HG02571 (cell line): Measurements from ENCODE around the gene ZSCAN12.
A peak's percentile ranks its signal among the peaks of the same experiment; 100 is the strongest.

Source experiments
- ATAC-seq: cut with Tn5 transposase; IDR thresholded peaks from one replicate; pipeline ENCODE4 v1.9.1; 2021; ENCODE audit warnings: mild to moderate bottlenecking, moderate library complexity; ENCODE audit not compliant: unreplicated experiment

The ZSCAN12 gene

GRCh38 chr6:28354688-28355554 lies 44.6 kb downstream of the ZSCAN12 start:
- ATAC-seq = no peak

DNA sequence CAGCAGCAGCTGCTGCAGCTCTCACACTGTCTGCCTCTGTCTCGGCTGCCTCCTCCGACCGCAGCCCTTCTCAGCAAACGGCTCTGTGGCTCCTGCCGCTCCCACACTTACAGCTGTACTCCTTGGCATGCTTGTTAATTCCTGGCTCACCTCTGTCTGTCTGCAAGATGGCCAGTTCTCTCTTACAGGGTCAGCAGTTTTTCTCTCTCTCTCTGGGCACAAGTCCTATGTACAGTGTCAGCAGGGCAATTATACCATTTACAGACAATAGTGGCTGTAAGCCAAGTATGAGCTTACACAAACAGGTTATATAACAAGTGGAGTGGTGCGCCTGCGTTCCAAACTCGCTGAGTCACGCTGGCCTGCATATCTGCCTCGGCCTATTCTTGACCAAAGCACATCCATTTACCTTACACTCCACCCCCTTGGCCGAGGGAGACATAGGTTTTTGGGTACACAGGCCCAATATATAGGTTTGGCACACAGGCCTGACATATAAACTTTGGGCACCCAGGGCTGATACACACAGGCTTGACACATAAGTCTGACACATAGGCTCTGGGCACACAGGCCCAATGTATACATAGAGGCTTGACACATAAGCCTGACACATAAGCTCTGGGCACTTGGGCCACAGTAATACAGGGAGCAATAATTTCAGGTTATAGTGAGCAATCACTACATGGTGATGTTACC lies 45.4 kb downstream of the ZSCAN12 start:
- ATAC-seq = no peak

DNA sequence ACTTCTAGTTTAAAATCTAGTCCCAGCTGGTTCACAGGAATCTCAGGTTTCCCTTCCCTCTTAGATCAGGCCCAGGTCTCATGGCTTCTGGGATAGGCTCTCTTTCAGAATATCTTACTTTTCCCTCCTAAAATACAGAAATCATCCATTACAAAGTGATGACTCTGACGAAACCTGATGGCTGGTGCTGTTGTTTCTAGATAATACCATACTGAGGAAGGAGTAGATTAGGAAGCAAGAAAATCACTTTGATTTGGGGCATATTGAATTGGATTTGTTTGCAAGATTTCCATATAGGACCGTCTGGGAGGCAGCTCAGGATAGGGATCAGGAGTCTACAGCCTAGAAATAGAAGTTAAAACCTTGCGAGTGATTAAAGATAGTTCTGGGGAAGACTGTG lies 46.2 kb downstream of the ZSCAN12 start:
- ATAC-seq = no peak

- no peak for ATAC-seq
Measured at GRCh38 chr6:28351493-28351925, 48.0 kb downstream of the ZSCAN12 start.

GRCh38 chr6:28351087-28351486 lies 48.5 kb downstream of the ZSCAN12 start:
- no peak for ATAC-seq

GRCh38 chr6:28349892-28350737 lies 49.4 kb downstream of the ZSCAN12 start, which contains the start of gene ZKSCAN3:
TSS of gene ZKSCAN3 (plus strand) at chr6:28349947. CDS start at chr6:28359587, 9,640 bp downstream.
- peak; percentile 100 for ATAC-seq

DNA sequence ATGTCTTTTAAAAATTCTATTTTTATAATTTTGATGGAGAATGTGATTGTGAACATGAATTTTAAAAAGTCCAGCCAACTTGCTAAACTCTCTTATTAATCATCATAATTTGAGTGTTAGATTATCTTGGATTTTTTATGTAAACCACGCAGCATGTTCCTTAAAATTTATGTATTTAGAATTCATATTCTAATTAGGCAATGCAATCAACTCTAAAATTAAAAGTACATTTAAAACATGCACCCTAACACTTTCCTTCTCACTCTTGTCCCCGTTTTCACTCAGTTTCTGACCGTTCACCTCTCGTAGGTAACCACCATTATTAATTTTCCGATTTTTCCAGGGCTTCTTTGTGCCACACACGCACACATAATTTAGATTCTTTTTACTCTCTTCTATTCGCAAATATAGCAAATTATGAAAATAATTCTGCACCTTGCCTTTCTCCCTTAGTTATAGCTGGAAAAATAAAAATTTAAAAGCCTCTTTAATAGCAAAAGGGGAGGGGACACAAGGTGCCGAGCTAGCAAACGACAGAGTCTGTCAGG lies 50.1 kb downstream of the ZSCAN12 start:
- ATAC-seq = no peak

GRCh38 chr6:28347119-28347518 lies 52.4 kb downstream of the ZSCAN12 start:
- ATAC-seq = no peak

DNA sequence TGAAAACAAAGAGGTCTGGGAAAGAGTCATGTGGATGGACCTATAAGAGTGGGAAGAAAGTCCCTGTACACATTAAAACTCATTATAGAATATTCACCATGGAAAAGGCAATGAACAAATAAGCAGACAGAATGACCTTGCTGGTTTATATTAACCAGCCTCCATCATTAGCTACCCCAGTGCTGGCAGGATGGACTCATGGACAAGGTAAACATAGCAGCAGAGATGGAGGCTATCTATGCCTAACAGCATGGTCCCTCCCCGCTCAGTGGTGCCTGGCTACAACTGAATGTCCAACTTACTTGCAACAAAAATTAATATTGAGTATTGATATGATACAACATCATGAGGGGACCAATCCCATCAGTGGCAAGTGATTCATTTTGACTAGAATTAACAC lies 54.3 kb downstream of the ZSCAN12 start:
- no peak for ATAC-seq

DNA sequence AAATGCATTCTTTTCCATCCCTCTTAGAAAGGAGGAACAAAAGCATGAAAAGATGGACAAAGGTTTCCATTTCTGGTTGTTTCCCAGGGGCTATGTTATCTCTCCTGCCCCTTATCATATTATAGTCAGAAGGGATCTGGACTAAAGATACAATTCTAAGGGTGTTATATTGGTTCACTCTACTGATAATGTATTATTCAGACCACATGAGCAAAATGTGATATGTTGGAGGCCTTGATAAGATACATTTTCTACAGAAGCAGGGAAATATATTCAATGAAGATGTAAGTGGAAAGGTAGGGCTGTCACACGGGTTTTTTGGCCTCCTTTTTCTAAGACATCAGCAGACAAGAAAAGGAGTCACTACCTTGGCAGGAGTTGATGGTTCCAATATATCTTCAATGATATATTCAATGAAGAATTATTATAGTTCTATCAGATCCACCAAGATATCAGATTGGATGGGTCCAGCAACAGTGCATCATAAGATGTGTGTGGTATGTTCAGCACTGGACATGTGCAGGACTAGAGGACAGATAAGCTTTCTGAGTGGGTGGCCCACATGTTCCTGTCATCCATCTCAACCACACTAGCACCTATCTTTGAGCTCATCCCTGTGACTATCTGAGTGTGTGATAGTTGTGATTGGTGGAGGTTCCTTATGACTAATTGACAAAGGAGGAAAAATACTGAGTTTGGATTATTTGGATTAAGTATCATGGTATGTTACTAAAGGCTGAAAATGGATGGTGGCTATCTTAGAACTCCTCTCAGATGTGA lies 55.5 kb downstream of the ZSCAN12 start:
- no peak for ATAC-seq

GRCh38 chr6:28340310-28341095 lies 59.0 kb downstream of the ZSCAN12 start:
- ATAC-seq = no peak

DNA sequence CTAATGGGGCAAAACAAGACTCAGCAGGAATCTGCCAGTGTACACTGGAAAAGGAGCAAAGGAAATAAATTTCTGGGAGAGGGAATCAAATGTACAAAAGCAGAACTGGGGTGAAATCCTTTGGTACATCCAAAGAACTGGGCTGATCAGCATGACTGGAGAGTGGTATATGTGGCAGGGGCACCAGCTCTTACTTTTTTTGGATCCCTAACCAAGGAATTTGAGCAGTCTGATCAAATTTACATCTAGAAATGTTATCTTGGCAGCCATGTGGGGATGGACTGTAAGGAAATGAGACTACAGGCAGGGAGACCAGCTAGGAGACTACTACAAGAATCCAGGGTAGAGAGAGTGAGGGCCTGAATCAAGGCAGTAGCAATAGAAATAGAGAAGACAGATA lies 62.4 kb downstream of the ZSCAN12 start:
- no peak for ATAC-seq

- ATAC-seq = peak; percentile 6
Measured at GRCh38 chr6:28336284-28337120, 63.0 kb downstream of the ZSCAN12 start.

DNA sequence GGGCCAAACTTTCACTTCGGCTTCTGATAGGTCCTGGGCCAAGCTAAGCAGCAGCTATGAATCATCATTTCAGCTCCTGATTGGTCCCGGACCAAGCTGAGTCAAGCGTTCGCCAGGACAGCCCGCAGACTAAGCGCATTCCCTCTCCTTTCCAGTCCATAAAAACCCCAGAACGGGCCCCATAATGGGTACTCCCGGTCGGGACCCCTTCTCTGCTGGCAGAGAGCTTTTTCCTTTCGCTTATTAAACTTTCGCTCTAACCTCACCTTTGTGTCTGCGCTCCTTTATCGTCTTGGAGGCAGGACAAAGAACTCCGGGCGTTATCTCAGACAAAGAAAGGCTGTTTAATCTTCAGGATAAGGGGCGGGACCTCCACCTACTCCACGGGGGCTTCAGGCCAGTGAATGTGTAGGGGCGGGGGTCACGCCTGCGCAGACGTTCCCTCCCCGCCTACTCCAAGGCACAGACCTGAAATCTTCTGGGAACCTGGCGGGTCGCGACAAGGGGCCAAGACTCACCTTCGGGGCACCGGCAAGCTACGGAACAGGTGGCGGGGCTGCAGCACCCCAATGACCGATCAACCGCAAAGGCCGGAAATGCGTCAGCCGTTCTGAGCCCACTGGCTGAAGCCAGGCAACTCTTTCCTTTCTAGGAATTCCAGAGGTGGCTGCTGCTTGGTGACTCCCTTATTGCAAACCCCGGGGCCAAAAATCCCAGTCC lies 63.8 kb downstream of the ZSCAN12 start, which contains the start of gene ZSCAN31:
TSS of gene ZSCAN31 (minus strand) at position 585 of the 720 bp plus-strand sequence. CDS start 6,465 bp downstream, outside the sequence.
- peak; percentile 90 for ATAC-seq

- ATAC-seq = no peak
Measured at GRCh38 chr6:28335040-28335563, 64.4 kb downstream of the ZSCAN12 start.

- ATAC-seq = no peak
Measured at GRCh38 chr6:28334286-28335039, 65.1 kb downstream of the ZSCAN12 start.

DNA sequence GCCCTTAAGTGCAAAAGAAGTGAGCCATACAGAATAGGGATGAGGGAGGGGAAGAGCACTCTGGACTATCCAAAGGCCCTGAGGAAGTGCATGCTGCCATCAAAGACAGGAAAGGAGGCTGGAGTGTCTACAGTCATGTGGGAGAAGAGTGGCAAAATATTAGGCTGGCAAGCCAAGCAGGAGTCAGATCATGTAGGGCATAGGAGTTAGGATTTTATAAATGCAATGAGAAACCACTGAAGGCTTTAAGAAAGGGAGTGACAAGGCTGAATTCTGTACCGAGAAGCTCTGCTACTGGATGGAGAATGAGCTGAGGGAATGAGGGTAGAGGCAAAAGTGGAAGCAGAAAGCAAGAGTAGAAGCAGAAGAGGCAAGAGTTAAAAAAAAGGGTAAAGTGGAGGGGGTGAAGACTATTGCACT lies 65.9 kb downstream of the ZSCAN12 start:
- no peak for ATAC-seq
